HG03064 (cell line): ENCODE results near the gene G6PC3.
"Not testable (repeated sequence)": the region's sequence is repeated elsewhere in the genome, so short reads cannot be mapped to it uniquely, and the experiment has no call there.

ENCODE experiments used
- ATAC-seq: cut with Tn5 transposase; IDR thresholded peaks from one replicate; pipeline ENCODE4 v1.9.1; 2021; ENCODE audit warnings: low read depth; ENCODE audit not compliant: unreplicated experiment

The G6PC3 gene

DNA sequence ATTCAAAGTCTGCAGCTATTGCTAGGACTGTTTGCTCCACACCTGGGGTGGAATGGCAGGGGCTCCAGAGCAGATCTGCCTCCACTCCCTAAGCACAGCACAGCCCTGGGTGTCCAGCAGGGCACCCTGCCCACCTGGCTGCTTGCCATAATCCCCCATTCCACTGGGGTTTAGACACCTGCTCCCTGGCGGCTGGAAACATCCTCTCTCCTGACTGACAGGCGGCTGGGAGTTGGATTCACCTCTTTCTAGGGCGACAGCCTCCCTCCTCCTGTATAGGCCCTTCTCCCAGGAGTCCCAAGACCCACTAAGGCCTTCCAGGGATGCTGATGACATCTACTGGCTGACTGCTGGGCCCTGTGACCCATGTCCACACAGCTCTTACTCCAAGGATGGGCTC is 34.9 kb downstream of the G6PC3 start:
- no peak for ATAC-seq

GRCh38 chr17:44105941-44106340 is 35.4 kb downstream of the G6PC3 start:
- ATAC-seq, result no peak

- no peak for ATAC-seq
Measured at GRCh38 chr17:44106801-44107200, 36.3 kb downstream of the G6PC3 start.

- no peak for ATAC-seq
Measured at GRCh38 chr17:44108440-44109311, 38.1 kb downstream of the G6PC3 start.

GRCh38 chr17:44109312-44109630 is 38.7 kb downstream of the G6PC3 start:
- ATAC-seq, result no peak

- ATAC-seq, result no peak
Measured at GRCh38 chr17:44110011-44110686, 39.6 kb downstream of the G6PC3 start.

DNA sequence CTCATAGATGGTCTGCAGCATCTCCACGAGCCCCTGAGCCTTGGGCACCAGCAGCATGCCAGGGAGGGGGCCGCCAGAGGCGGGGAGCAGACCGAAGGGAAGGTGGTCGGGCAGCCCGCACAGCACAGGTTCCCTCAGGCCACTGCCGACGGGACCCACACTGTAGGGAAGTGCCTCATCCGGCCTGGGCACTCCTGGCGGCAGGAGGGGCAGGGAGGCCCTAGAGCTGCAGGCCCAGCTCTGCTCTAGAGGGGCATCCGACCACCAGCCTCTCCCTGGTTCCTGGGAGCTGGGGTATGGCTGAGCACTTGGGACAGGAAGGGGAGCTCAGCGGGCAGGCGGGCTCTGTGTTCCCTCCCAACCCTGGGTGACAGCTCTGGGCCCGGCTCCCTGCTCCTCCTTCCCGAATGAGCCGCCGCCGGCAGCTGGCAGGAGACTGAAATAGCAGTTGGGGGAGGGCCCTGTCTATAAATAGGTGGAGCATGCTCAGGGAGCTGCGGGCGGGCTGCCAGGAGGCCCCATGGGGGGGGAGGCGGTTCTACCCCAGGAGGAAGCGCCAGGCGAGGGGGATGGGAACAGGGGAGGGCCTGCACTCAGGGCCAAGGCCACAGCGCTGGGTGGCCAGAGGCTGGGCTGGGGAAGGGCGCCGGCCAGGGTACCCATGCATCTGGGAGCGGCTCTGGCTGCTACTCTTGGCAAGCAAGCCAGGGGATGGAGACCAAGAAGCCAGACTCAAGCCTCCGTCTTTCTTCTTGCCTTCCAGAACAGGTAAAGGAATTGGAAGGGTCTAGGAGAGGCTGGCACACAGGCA is 40.5 kb downstream of the G6PC3 start:
- ATAC-seq, result no peak

DNA sequence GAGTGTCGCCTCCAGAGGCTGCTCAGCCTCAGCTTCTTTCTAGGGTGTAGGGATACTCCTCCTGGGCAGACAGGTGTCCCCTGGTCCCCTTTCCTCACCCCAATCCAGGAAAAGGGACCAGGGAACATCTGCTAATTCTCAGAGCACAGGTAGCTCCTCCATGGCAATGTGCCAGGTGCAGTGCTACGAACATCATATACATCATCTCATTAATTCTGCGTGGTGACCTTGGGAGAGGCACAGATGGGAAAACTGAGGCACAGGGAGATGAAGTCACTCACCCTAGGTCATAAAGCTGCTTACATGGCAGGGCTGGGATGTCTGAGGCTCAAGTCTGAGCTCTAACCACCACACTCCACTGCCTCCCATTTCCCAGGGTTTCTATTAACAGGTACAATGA is 41.2 kb downstream of the G6PC3 start:
- ATAC-seq, result no peak

DNA sequence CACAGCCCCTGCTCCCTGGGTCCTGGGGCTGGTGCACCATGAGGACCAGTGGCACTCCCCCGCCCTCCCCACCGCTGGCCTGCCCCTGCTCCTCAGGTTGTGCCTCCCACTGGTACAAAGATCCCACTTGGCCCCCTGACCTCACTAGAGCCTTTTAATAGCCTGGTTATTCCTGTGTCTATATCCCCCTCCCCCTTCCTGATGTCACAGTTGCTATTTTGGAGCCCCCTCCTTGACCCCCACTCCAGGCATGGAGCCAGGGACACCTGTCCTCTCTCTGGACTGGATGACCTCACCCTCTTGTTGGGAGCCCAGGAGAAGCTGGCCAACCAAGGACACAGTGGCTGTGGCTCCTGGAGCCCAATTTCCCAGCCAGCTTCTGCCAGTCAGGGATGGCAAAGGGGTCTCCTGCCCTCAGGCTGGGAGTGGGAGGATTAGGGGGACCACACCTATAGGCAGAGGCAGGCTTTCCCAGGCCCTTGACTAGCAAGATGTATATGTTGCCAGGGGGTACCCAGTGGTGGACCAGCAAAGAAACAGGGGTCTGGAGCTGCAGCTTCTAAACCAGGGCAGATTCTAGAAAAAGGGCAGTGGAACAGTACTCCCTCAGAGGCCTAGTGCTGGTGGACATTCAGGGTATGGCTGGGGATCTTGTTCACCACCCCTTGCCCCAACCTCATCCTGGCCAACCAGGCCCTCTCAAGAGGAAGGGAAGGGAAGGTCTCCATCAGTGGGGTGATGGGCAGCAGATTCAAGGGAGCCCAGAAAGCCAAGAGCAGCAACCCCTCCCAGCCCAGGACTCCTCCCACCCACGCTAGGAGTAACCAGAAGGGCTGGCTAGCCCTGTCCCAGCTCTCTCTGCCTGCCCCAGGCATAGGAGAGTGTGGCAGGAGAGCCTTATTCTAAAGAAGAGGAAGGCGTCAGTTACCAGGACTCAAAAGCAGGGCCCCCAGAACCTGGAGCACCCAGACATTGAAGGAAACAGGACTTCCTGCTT is 42.0 kb downstream of the G6PC3 start:
- no peak for ATAC-seq

DNA sequence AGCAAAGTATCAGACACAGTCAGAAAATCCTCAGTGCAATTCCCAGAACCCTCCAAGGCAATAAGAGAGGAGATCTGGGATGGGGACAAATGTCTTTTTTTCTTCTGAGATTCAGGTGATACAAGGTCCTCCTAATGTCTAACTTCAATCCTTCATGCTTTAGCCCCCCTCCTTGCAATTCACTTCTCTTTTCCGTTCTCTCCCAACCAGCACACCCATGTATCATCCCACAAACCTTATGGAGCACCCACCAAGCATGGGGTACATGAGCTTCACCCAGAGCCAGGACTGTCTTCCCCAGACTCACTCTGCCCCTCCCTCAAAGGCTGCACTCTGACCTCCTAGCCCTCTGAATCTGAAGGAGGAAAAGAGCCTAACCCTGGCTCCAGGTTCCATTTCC is 42.8 kb downstream of the G6PC3 start:
- no peak for ATAC-seq

DNA sequence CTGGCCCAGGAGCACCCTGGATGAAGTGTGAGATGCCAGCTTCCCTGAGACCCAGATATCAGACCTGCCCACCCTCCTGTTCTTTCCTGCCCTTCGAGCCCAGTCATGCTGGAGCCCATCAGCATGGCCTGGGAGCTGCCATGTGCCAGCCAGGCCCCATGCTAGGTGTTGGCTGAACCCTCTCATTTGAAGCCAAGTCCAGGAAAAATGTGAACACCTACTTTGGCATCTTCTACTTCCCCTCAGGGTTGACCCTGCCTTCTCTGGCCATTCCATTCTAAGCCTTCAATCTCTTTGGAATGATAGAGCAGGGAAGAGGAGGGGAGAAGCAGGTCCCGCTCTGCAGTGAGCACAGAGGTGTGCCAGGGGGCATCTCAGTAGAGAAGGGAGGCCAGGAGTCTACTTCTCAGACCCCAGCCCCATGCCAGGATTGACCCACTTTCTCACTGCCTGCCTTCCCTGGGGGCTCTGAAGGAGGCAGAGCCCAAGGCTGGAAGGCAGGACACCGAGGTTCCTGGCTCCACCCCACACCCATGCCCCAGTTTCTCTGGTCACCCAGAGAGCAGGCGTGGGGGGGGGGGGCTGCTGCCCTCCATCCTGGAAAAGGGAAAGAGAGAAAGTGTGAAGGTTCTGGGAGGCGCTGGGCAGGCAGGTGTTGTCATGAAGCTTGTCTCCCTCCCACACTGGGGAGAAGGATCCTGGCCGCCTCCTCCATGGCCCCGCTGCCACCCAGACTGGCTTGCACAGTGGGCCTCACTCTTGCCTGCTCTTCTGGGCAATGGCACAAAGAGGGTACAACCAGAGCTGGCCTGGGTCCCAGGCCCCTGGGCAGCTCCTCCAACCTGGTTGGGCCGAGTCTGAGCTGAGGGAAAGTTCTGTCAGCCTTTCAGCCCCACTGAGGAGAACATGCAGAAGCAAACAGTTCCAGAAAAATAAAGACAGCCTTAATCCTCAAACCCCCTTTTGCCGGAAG is 43.6 kb downstream of the G6PC3 start:
- ATAC-seq, result no peak

- no peak for ATAC-seq
Measured at GRCh38 chr17:44115585-44116415, 45.3 kb downstream of the G6PC3 start.

GRCh38 chr17:44117351-44117750 is 46.8 kb downstream of the G6PC3 start:
- no peak for ATAC-seq

DNA sequence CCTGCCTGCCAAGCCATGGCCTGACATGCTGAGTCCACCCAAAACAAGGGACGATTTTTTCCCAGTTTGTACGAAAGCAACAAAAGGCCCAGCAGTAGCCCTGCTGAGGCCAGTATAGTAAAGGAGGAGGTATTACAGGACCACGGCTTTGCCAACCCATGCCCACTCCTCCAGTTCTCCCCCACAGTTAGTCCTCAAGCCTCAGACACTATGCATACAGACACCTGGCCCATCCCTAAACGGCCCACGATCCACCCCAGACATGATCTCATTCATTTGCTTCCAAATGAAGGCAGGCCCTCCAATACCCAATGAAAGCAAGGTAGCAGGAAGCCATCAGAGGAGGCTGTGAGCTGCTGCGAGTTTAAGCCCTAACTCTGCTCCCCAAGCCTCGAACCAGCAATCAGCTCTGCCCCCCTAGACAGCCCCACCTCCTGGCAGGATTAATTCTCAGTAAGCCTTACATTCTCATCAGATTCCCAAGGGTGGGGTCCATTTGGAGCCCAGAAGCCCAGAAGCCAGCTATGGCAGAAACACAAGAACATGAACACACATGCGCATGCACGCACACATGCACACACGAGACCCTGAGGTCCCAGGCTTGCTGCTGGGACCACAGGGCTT is 48.0 kb downstream of the G6PC3 start:
- ATAC-seq, result no peak

GRCh38 chr17:44119062-44119461 is 48.5 kb downstream of the G6PC3 start:
- ATAC-seq, result no peak

DNA sequence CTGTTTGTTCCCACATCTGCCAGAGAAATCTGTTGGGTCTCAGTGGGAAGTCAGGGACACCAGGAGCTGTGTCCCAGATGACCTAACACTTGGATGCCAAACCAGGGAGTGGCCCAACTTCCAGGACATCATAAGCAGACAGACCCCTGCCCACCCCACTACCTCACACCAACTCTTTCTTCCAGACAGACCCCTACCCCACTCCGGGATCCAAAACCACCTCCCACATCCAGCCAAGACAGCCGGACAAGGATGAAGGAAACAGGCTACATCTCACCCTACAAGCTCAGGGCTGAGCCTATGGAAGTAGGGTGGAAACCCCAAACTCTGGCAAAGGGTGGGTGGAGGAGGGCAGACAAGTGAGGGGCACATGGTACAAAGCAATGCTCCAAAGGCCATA is 49.3 kb downstream of the G6PC3 start:
- no peak for ATAC-seq

GRCh38 chr17:44120281-44120680 is 49.7 kb downstream of the G6PC3 start:
- not testable (repeated sequence) for ATAC-seq
